ENCODE results near the gene ENAM. TPM values are rescaled to one million over a fixed set of nuclear protein-coding genes. Genes with fewer than 3 reads are reported as not detected.

The ENAM gene
- total and polyA plus RNA-seq, 9 of the 15 experiments (the other 6 are each of a cell fraction or from before 2014, with no cell fraction given), result 0.04 to 0.09 (median 0.04) TPM; not detected in 6

GRCh38 chr4:70687821-70688794 lies 59.6 kb downstream of the ENAM start, which contains the start of gene UTP3 (continued):
- TF ChIP-seq HMGN3 (IDR thresholded peaks at IDR 0.05; ENCODE audit: borderline replicate concordance, extremely low read depth, insufficient read length, low read depth, low read length) (no peak), ZFPM2 (CRISPR knock-in tag; IDR thresholded peaks at IDR 0.05) (no peak), THAP7 (CRISPR knock-in tag; IDR thresholded peaks at IDR 0.05) (peak; percentile 52; the same call in 1 of the 2 replicates), CBFA2T3 (IDR thresholded peaks at IDR 0.05) (0 out of 2 replicates have a peak, but pooled peaks have one; percentile 21), HDAC1 (IDR thresholded peaks at IDR 0.05) (peak in 1 of 2 experiments; percentile 52; a peak in 1 of 4 replicates), SAFB (IDR thresholded peaks at IDR 0.05; ENCODE audit: borderline replicate concordance, low read depth, low read length) (no peak), RAD21 (CRISPR knock-in tag; conservative IDR thresholded peaks at IDR 0.05 in 1 of 2, IDR thresholded peaks at IDR 0.05 in 1 of 2) (peak; percentile 68 to 72), MCM5 (IDR thresholded peaks at IDR 0.05; ENCODE audit: low read depth) (no peak), ZNF347 (CRISPR knock-in tag; IDR thresholded peaks at IDR 0.05; ENCODE audit: low read depth) (no peak), IRF9 (tag; IDR thresholded peaks at IDR 0.05) (no peak), ADNP (tag; IDR thresholded peaks at IDR 0.05) (no peak), MYBL2 (IDR thresholded peaks at IDR 0.05; ENCODE audit: low read depth) (no peak), MYBL2 (CRISPR knock-in tag; IDR thresholded peaks at IDR 0.05; ENCODE audit: borderline replicate concordance) (no peak), ATF3 (IDR thresholded peaks at IDR 0.05) (peak; percentile 10; the same call in 1 of the 2 replicates), ATF3 (CRISPR knock-in tag; conservative IDR thresholded peaks at IDR 0.05) (peak; percentile 87), PYGO2 (tag; IDR thresholded peaks at IDR 0.05) (no peak), CXXC5 (CRISPR knock-in tag; IDR thresholded peaks at IDR 0.05) (peak; percentile 96), NCOR1 (IDR thresholded peaks at IDR 0.05) (peak; percentile 57; the same call in 1 of the 2 replicates), BDP1 (IDR thresholded peaks at IDR 0.05; ENCODE audit: insufficient read depth, insufficient read length) (no peak), CREB1 (IDR thresholded peaks at IDR 0.05) (peak; percentile 75), CREB1 (CRISPR knock-in tag; IDR thresholded peaks at IDR 0.05) (peak; percentile 72), ZNF444 (CRISPR knock-in tag; IDR thresholded peaks at IDR 0.05) (no peak), PURB (CRISPR knock-in tag; IDR thresholded peaks at IDR 0.05; ENCODE audit: low read depth) (no peak), GATA2 (CRISPR knock-in tag; IDR thresholded peaks at IDR 0.05) (peak; percentile 88)

All from K562 (cell line).